ENCODE results near the gene ZDHHC1. TPM values are rescaled to one million over a fixed set of nuclear protein-coding genes. Genes with fewer than 3 reads are reported as not detected.

ZDHHC1 gene
- total RNA-seq, 4 donors from 2014 or later: 11.6 to 27.5 (median 20.8) TPM

DNA sequence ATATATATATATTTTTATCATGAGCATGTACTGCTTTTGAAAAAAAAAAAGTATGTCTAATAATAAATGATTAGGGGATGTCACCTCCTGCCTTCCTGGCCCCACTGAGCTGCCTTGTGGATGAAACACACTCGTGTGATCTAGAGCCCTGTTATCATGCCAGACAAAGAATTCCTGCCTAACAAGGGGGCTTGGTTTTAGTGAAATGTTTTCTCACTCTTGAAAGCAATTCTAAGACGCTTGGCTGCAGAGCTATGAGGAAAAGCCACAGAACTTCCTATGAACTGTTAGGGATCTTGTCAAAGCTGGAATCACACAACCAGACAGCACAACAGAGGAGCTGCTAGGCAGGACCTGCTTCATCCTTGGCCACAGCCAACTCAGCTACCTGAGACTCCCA is 4.0 kb downstream of the ZDHHC1 start:
- peaks cover 12 to 28% (median 21%) of the 10 kb centered on the region in 4 donors for H3K4me1 ChIP-seq
- intact Hi-C loops (cut with DNase I): no loop called here
- peaks cover 0 to 8% (median 0%) of the 10 kb centered on the region in 4 donors for H3K36me3 ChIP-seq
- no peaks in the 10 kb centered on the region for H3K27me3 ChIP-seq
- H3K27ac ChIP-seq (replicated peaks in 1 of 4): no peak overlapping the region
- WGBS: 49% methylated on average over 2 of the region's 2 CpGs
- no peak overlapping the region for H3K4me3 ChIP-seq
- no peaks in the 10 kb centered on the region for H3K9me3 ChIP-seq
- no peak for DNase-seq (ENCODE audit: extremely low spot score)
- TF ChIP-seq, protein P1, sequence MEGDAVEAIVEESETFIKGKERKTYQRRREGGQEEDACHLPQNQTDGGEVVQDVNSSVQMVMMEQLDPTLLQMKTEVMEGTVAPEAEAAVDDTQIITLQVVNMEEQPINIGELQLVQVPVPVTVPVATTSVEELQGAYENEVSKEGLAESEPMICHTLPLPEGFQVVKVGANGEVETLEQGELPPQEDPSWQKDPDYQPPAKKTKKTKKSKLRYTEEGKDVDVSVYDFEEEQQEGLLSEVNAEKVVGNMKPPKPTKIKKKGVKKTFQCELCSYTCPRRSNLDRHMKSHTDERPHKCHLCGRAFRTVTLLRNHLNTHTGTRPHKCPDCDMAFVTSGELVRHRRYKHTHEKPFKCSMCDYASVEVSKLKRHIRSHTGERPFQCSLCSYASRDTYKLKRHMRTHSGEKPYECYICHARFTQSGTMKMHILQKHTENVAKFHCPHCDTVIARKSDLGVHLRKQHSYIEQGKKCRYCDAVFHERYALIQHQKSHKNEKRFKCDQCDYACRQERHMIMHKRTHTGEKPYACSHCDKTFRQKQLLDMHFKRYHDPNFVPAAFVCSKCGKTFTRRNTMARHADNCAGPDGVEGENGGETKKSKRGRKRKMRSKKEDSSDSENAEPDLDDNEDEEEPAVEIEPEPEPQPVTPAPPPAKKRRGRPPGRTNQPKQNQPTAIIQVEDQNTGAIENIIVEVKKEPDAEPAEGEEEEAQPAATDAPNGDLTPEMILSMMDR (IDR thresholded peaks at IDR 0.05): no peak
- no peak for TF ChIP-seq POLR2AphosphoS5 (IDR thresholded peaks at IDR 0.05)
- TF ChIP-seq EP300 (IDR thresholded peaks at IDR 0.05): no peak
- no peak for TF ChIP-seq POLR2A (IDR thresholded peaks at IDR 0.05; ENCODE audit: low read depth)

DNA sequence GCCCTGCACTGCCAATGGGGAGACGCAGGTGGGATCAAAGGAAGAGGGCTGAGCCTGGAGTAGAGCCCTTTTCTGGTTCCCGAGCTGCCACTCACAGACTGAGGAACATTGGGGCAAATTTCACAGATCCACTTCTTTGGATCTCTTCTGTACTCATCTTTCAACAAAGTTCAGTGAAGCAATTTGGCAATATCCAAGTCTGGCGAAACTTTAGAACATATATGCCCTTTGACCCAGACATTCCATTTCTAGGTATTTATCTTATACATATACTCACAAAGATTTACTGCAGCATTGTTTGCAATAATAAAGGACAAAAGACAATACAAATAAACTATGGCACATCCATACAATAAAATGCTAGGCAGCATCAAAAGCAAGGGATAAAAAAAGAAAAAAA is 4.9 kb downstream of the ZDHHC1 start:
- no peak for DNase-seq (ENCODE audit: extremely low spot score)
- H3K4me3 ChIP-seq: no peak overlapping the region

DNA sequence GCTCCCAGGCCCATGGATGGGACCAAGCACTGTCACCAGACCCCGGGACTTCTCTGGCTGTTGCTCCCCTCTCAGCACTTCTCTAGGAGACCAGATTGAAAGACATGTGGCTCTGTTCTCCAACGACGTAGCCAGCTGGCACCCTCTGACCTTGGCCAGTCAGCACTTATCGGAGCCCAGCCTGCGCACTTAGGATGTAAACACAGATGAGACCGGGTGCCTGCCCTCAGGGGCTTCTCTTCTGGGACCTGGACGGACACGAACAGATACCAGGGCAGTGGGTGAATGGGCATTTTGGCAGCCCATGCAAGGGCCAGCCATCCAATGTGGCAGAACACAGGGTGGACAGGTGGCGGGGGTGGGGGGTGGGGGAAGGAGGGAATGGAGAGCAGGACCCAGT is 6.6 kb downstream of the ZDHHC1 start:
- no peaks in the 10 kb centered on the region for H3K9me3 ChIP-seq
- no peaks in the 10 kb centered on the region for H3K27me3 ChIP-seq
- no peak for TF ChIP-seq POLR2A (IDR thresholded peaks at IDR 0.05; ENCODE audit: low read depth)
- TF ChIP-seq POLR2AphosphoS5 (IDR thresholded peaks at IDR 0.05): no peak
- TF ChIP-seq EP300 (IDR thresholded peaks at IDR 0.05): no peak
- TF ChIP-seq, protein P1 (IDR thresholded peaks at IDR 0.05): no peak
- H3K27ac ChIP-seq (replicated peaks in 1 of 4): no peak overlapping the region
- 100% methylated on average over 2 of the region's 9 CpGs for WGBS
- DNase-seq (ENCODE audit: extremely low spot score): no peak
- H3K4me1 ChIP-seq: peaks cover 18 to 26% (median 24%) of the 10 kb centered on the region in 4 donors
- H3K36me3 ChIP-seq: peaks cover 0 to 12% (median 0%) of the 10 kb centered on the region in 4 donors
- no peak overlapping the region for H3K4me3 ChIP-seq
- intact Hi-C loops (cut with DNase I): no loop called here

More for the DNA sequence above, 4.9 kb downstream of the ZDHHC1 start:
- H3K36me3 ChIP-seq: peaks cover 0 to 8% (median 0%) of the 10 kb centered on the region in 4 donors
- 88% methylated on average over 3 of the region's 3 CpGs for WGBS
- TF ChIP-seq, protein P1 (IDR thresholded peaks at IDR 0.05): no peak
- TF ChIP-seq POLR2AphosphoS5 (IDR thresholded peaks at IDR 0.05) (no peak), POLR2A (IDR thresholded peaks at IDR 0.05; ENCODE audit: low read depth) (no peak), EP300 (IDR thresholded peaks at IDR 0.05) (no peak)
- peaks cover 16 to 32% (median 24%) of the 10 kb centered on the region in 4 donors for H3K4me1 ChIP-seq
- H3K27ac ChIP-seq (replicated peaks in 1 of 4): no peak overlapping the region
- no peaks in the 10 kb centered on the region for H3K9me3 ChIP-seq
- intact Hi-C loops (cut with DNase I): no loop called here
- H3K27me3 ChIP-seq: no peaks in the 10 kb centered on the region

DNA sequence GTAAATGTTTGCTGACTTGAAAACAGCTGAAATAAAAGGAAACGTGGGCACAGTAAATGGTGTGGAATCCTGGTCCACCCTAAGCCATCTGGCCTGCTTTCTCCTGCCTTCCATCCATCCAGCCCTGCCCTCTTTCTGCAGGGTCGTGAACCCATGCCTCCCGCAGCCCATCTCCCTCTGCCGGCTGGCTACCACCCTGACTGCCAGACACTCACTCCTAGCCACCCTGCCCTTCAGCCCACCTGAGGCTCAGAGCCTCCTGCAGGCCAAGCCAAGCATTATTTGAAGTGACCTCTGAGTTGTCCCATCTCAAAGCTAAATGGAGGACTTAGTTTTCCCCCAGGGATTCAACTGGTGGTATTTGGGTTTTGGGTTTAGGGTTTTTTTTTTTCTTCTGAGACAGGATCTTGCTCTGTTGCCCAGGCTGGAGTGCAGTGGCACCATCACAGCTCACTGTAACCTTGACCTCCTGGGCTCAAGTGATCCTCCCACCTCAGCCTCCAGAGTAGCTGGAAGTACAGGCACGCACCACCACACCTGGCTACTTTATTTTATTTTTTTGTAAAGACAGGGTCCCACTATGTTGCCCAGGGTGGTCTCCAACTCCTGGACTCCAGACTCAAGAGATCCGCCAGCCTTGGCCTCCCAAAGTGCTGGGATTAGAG is 8.4 kb downstream of the ZDHHC1 start:
- Histone ChIP-seq H3K9me3 (no peaks in the 10 kb centered on the region), H3K4me3 (no peak overlapping the region), H3K27me3 (no peaks in the 10 kb centered on the region), H3K4me1 (peaks cover 17 to 22% (median 20%) of the 10 kb centered on the region in 4 donors), H3K36me3 (peaks cover 0 to 23% (median 0%) of the 10 kb centered on the region in 4 donors), H3K27ac (replicated peaks in 1 of 4) (no peak overlapping the region)
- intact Hi-C loops (cut with DNase I): no loop called here
- TF ChIP-seq POLR2AphosphoS5 (IDR thresholded peaks at IDR 0.05) (no peak), EP300 (IDR thresholded peaks at IDR 0.05) (no peak), POLR2A (IDR thresholded peaks at IDR 0.05; ENCODE audit: low read depth) (no peak)
- TF ChIP-seq, protein P1 (IDR thresholded peaks at IDR 0.05): no peak
- 79% methylated on average over 6 of the region's 6 CpGs for WGBS
- DNase-seq (ENCODE audit: extremely low spot score): no peak
